Endothelial cell (in vitro differentiated cells): ENCODE measurements around the gene PUSL1. TPM values are rescaled to one million over a fixed set of nuclear protein-coding genes. Genes with fewer than 3 reads are reported as not detected.

Experiments
- DNase-seq: peaks from one replicate; pipeline ENCODE4 v3.0.0; 2021; ENCODE audit warnings: low spot score
- H3K27ac Mint-ChIP-seq: one replicate; pipeline ENCODE4 v1.8.0; 2021; ENCODE audit warnings: mixed read lengths, inconsistent platforms; ENCODE audit not compliant: unreplicated experiment
- H3K27me3 Mint-ChIP-seq: one replicate; pipeline ENCODE4 v1.8.0; 2021; ENCODE audit warnings: mild to moderate bottlenecking, moderate library complexity, mixed read lengths, inconsistent platforms; ENCODE audit not compliant: unreplicated experiment
- H3K36me3 Mint-ChIP-seq: one replicate; pipeline ENCODE4 v1.8.0; 2021; ENCODE audit warnings: mild to moderate bottlenecking, low read depth, mixed read lengths, inconsistent platforms; ENCODE audit not compliant: unreplicated experiment
- H3K4me1 Mint-ChIP-seq: one replicate; pipeline ENCODE4 v1.8.0; 2021; ENCODE audit warnings: mild to moderate bottlenecking, mixed read lengths, inconsistent platforms; ENCODE audit not compliant: unreplicated experiment
- H3K4me3 Mint-ChIP-seq: one replicate; pipeline ENCODE4 v1.8.0; 2021; ENCODE audit warnings: mild to moderate bottlenecking, mixed read lengths, inconsistent platforms; ENCODE audit not compliant: unreplicated experiment
- H3K9me3 Mint-ChIP-seq: one replicate; pipeline ENCODE4 v1.8.0; 2021; ENCODE audit warnings: mixed read lengths, inconsistent platforms; ENCODE audit not compliant: unreplicated experiment
- total RNA-seq: library from RNA; stranded (reverse); fragmentation: NEBNext Ultra II Directional; extraction: Animal tissue kit (Norgen Biotek cat#: 25700); gene quantifications from one replicate; pipeline ENCODE4 v1.2.1, GENCODE V29; 2021; ENCODE audit not compliant: unreplicated experiment
- TF ChIP-seq, protein P1 (sequence below): fragments of 200-600 bp; sonication (generic); IDR thresholded peaks from one replicate; pipeline ENCODE4 v1.5.0; 2021; ENCODE audit warnings: antibody characterized with exemption; ENCODE audit not compliant: unreplicated experiment

Gene PUSL1
- total RNA-seq, 1 donor from 2014 or later: 14.0 TPM

GRCh38 chr1:1351511-1352427 is 43.4 kb downstream of the PUSL1 start:
- H3K9me3 Mint-ChIP-seq: no peaks in the 10 kb centered on the region
- H3K27me3 Mint-ChIP-seq: peaks cover 23% of the 10 kb centered on the region
- DNase-seq: no peak
- peaks cover 4% of the 10 kb centered on the region for H3K4me1 Mint-ChIP-seq
- TF ChIP-seq, protein P1, sequence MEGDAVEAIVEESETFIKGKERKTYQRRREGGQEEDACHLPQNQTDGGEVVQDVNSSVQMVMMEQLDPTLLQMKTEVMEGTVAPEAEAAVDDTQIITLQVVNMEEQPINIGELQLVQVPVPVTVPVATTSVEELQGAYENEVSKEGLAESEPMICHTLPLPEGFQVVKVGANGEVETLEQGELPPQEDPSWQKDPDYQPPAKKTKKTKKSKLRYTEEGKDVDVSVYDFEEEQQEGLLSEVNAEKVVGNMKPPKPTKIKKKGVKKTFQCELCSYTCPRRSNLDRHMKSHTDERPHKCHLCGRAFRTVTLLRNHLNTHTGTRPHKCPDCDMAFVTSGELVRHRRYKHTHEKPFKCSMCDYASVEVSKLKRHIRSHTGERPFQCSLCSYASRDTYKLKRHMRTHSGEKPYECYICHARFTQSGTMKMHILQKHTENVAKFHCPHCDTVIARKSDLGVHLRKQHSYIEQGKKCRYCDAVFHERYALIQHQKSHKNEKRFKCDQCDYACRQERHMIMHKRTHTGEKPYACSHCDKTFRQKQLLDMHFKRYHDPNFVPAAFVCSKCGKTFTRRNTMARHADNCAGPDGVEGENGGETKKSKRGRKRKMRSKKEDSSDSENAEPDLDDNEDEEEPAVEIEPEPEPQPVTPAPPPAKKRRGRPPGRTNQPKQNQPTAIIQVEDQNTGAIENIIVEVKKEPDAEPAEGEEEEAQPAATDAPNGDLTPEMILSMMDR: no peak
- peak overlapping the region; percentile 84 for H3K4me3 Mint-ChIP-seq
- H3K36me3 Mint-ChIP-seq: peaks cover 6% of the 10 kb centered on the region
- H3K27ac Mint-ChIP-seq: peak overlapping the region; percentile 61

- no peak overlapping the region for H3K4me3 Mint-ChIP-seq
- H3K36me3 Mint-ChIP-seq: peaks cover 6% of the 10 kb centered on the region
- H3K27ac Mint-ChIP-seq: no peak overlapping the region
- H3K9me3 Mint-ChIP-seq: no peaks in the 10 kb centered on the region
- no peak for DNase-seq
- TF ChIP-seq, protein P1: no peak
- H3K4me1 Mint-ChIP-seq: peaks cover 4% of the 10 kb centered on the region
- H3K27me3 Mint-ChIP-seq: peaks cover 23% of the 10 kb centered on the region
These were observed 44.5 kb downstream of the PUSL1 start for GRCh38 chr1:1352786-1353388.

- Mint-ChIP-seq H3K4me1 (peaks cover 4% of the 10 kb centered on the region), H3K27me3 (peaks cover 21% of the 10 kb centered on the region), H3K27ac (no peak overlapping the region), H3K9me3 (no peaks in the 10 kb centered on the region), H3K4me3 (no peak overlapping the region), H3K36me3 (peaks cover 6% of the 10 kb centered on the region)
- TF ChIP-seq, protein P1: no peak
- DNase-seq: no peak
These were observed 45.2 kb downstream of the PUSL1 start for GRCh38 chr1:1353389-1354151.

- TF ChIP-seq, protein P1: no peak
- Mint-ChIP-seq H3K4me1 (peaks cover 4% of the 10 kb centered on the region), H3K4me3 (peak overlapping the region; percentile 71), H3K36me3 (peaks cover 6% of the 10 kb centered on the region), H3K27ac (no peak overlapping the region), H3K27me3 (peaks cover 24% of the 10 kb centered on the region), H3K9me3 (no peaks in the 10 kb centered on the region)
- no peak for DNase-seq
These were observed 46.2 kb downstream of the PUSL1 start for GRCh38 chr1:1354271-1355247.
